Peyer's patch (tissue), 4 donors: ENCODE measurements around the gene FANCI. TPM values are rescaled to one million over a fixed set of nuclear protein-coding genes. Genes with fewer than 3 reads are reported as not detected.

Source experiments
- DNase-seq, 3 donors: peaks; one replicate each; pipeline ENCODE4 v3.0.0-alpha.2; 2017 to 2019
- H3K27ac ChIP-seq, 4 donors: fragments of 200-600 bp; sonication (generic); one replicate each; pipeline ENCODE4 v1.5.1; 2016 to 2019
- H3K27me3 ChIP-seq, 2 donors: fragments of 200-600 bp; sonication (generic); one replicate each; pipeline ENCODE4 v1.5.1; 2019
- H3K36me3 ChIP-seq, 3 donors: fragments of 200-600 bp; sonication (generic); one replicate each; pipeline ENCODE4 v1.5.1; 2016 to 2019
- H3K4me1 ChIP-seq, 4 donors: fragments of 200-600 bp; sonication (generic); one replicate each; pipeline ENCODE4 v1.5.1; 2016 to 2019
- H3K4me3 ChIP-seq, 4 donors: fragments of 200-600 bp; sonication (generic); 1 replicate in 3 of 4; 2 replicates in 1 of 4; pipeline ENCODE4 v1.5.1; 2016 to 2019; ENCODE audit warnings: mild to moderate bottlenecking in 1 of 4
- H3K9me3 ChIP-seq, 4 donors: fragments of 200-600 bp; sonication (generic); one replicate each; pipeline ENCODE4 v1.5.1; 2016 to 2019; ENCODE audit warnings: mild to moderate bottlenecking in 1 of 4
- POLR2A ChIP-seq, 2 donors: fragments of 450-650 bp; IDR thresholded peaks; one replicate each; pipeline ENCODE4 v1.5.1; 2017; ENCODE audit warnings: antibody characterized with exemption in 2 of 2, mild to moderate bottlenecking in 2 of 2, moderate library complexity in 2 of 2
- total RNA-seq, 4 donors: library from RNA; depleted of rRNA; stranded (reverse); fragments of >200 nt; gene quantifications; one replicate each; pipeline ENCODE4 v1.1.0, GENCODE V29; 2016
- TF ChIP-seq, protein P1 (sequence below), 6 experiments: fragments of 450-650 bp in 4 of 6; fragments of 200-600 bp in 2 of 6; sonication (generic) in 1 of 6; IDR thresholded peaks; one replicate each; pipeline ENCODE4 v1.5.1; 2017 to 2019; ENCODE audit warnings: antibody characterized with exemption in 6 of 6, mild to moderate bottlenecking in 3 of 6, moderate library complexity in 1 of 6

Gene FANCI
- total RNA-seq, 4 donors from 2014 or later, result 5.6 to 75.9 (median 10.8) TPM

DNA sequence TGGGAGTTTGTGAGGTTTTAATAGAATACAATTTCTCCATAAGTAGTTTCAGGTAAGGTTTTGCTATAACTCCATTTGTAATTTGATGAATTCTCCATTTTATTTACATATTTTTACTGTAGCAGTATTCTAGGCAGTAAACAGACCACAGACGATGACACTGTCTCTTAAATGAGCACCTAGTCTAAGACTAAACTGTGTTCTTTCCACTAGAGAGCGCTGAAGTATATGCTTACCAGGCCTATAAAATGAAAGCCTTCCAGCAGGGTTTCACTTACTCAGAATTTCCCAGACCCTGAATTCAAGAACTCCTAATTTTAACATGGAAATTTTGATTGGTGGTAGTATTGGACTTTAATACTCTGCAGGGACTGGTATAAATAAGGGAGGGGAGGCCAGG, 49.2 kb downstream of the FANCI start:
- no peaks in the 10 kb centered on the region for H3K27me3 ChIP-seq
- no peaks in the 10 kb centered on the region for H3K36me3 ChIP-seq
- no peak overlapping the region for H3K27ac ChIP-seq
- no peak for DNase-seq
- no peak overlapping the region for H3K4me3 ChIP-seq
- TF ChIP-seq, protein P1, sequence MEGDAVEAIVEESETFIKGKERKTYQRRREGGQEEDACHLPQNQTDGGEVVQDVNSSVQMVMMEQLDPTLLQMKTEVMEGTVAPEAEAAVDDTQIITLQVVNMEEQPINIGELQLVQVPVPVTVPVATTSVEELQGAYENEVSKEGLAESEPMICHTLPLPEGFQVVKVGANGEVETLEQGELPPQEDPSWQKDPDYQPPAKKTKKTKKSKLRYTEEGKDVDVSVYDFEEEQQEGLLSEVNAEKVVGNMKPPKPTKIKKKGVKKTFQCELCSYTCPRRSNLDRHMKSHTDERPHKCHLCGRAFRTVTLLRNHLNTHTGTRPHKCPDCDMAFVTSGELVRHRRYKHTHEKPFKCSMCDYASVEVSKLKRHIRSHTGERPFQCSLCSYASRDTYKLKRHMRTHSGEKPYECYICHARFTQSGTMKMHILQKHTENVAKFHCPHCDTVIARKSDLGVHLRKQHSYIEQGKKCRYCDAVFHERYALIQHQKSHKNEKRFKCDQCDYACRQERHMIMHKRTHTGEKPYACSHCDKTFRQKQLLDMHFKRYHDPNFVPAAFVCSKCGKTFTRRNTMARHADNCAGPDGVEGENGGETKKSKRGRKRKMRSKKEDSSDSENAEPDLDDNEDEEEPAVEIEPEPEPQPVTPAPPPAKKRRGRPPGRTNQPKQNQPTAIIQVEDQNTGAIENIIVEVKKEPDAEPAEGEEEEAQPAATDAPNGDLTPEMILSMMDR (IDR thresholded peaks at IDR 0.05), result no peak
- TF ChIP-seq POLR2A (IDR thresholded peaks at IDR 0.05), result no peak
- no peaks in the 10 kb centered on the region for H3K4me1 ChIP-seq
- no peaks in the 10 kb centered on the region for H3K9me3 ChIP-seq

DNA sequence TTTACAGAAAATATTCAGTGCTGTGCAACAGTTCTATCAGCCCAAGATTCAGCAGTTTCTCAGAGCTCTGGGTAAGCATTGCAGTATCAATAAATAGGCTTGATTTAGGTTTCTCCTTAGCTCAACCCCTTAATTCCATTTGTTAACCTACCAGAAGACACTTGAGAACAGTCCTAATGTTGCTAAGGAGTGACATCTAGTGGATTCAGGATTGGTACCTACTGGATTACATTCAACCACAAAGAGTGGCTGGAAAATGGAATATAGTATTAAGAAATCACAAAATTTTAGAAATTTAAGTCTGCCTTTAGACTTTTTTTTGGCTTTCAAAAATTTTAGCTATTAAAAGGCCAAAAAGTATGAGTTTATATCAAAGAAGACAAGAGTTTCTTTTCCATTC, 56.1 kb downstream of the FANCI start:
- no peak for DNase-seq
- Histone ChIP-seq H3K36me3 (no peaks in the 10 kb centered on the region), H3K27ac (no peak overlapping the region), H3K9me3 (no peaks in the 10 kb centered on the region), H3K27me3 (no peaks in the 10 kb centered on the region), H3K4me3 (no peak overlapping the region), H3K4me1 (no peaks in the 10 kb centered on the region)
- no peak for TF ChIP-seq POLR2A (IDR thresholded peaks at IDR 0.05)
- TF ChIP-seq, protein P1 (IDR thresholded peaks at IDR 0.05), result peak in 3 of 6 experiments; percentile 18 to 34 (median 34)

DNA sequence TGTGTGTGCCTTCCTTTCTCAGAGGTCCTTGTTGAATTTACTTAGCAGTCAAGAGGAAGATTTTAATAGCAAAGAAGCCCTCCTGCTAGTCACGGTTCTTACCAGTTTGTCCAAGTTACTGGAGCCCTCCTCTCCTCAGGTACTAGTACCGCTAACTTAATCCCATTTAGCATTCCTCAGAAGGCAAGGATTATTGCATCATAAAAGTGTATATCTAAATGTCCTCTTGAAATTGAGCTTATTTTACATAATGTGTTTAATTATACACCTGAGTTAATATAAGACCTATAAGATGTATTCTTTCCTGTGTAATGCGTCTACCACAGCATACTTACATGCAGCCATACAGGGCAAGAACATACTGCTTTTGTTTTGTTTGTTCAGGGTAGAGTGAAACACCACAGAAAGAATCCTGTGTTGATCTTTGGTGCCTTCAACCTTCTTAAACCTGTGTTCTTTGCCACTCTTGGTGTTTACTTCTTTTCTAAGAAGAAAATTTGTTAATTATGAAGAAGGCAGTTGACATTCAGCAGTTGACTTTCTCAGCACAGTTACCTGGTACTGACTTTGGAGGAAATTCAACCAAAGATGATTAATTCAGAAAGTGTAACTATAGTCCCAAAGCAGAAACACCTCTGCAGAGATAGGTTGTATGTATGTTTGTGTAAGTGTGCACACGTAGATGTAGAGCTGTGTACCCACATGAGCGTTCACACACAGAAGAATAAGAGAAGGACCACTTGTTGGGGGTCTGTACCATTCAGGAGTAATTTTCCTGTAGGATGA, 57.7 kb downstream of the FANCI start:
- no peaks in the 10 kb centered on the region for H3K9me3 ChIP-seq
- TF ChIP-seq POLR2A (IDR thresholded peaks at IDR 0.05), result no peak
- TF ChIP-seq, protein P1 (IDR thresholded peaks at IDR 0.05), result no peak
- no peaks in the 10 kb centered on the region for H3K27me3 ChIP-seq
- no peaks in the 10 kb centered on the region for H3K4me1 ChIP-seq
- H3K4me3 ChIP-seq, result no peak overlapping the region
- no peak overlapping the region for H3K27ac ChIP-seq
- no peaks in the 10 kb centered on the region for H3K36me3 ChIP-seq
- DNase-seq, result no peak

DNA sequence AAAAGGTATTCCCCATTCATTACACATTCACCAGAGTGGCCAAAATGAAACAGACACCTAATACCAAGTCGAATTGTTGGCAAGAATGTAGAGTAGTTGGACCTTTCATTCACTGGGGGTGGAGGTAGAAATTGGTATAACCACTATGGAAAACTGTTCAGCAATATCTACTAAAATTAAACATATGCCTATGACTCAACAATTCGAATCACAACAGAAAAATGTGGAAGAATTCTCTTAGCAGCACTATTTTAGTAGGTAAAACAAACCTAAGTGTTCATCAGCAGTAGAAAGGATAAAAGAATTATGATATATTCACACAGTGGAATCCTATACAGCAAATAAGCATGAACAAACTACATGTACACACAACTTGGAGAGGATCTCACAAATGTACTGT, 60.2 kb downstream of the FANCI start:
- H3K4me3 ChIP-seq, result no peak overlapping the region
- H3K27me3 ChIP-seq, result no peaks in the 10 kb centered on the region
- no peaks in the 10 kb centered on the region for H3K36me3 ChIP-seq
- no peak overlapping the region for H3K27ac ChIP-seq
- no peaks in the 10 kb centered on the region for H3K9me3 ChIP-seq
- no peak for DNase-seq
- TF ChIP-seq, protein P1 (IDR thresholded peaks at IDR 0.05), result no peak
- TF ChIP-seq POLR2A (IDR thresholded peaks at IDR 0.05), result no peak
- H3K4me1 ChIP-seq, result no peaks in the 10 kb centered on the region

DNA sequence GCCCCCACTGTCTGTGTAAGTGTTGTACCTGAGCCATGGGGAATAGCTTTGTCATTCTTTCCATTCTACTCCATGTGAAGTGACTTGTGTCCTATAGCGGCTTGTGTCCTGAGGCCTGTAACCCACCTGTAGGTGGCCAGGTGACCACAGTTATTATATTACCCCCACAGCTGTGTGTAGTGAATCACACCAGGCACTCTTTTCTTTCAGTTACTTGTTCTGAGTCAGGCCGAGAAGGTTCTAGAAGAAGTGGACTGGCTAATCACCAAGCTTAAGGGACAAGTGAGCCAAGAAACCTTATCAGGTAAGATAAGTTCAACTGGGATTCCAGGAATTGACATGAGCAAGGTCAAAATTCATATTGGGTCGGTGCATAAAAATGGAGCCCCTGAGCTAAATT, 61.6 kb downstream of the FANCI start:
- Histone ChIP-seq H3K27me3 (no peaks in the 10 kb centered on the region), H3K27ac (no peak overlapping the region), H3K4me3 (no peak overlapping the region), H3K36me3 (no peaks in the 10 kb centered on the region), H3K9me3 (no peaks in the 10 kb centered on the region), H3K4me1 (no peaks in the 10 kb centered on the region)
- TF ChIP-seq POLR2A (IDR thresholded peaks at IDR 0.05), result no peak
- TF ChIP-seq, protein P1 (IDR thresholded peaks at IDR 0.05), result no peak
- DNase-seq, result no peak
